SHP77 treated with DMSO at 0.1 percent for 48 hours (cell line): ENCODE data around the gene PLIN4.
A peak's percentile ranks its signal among the peaks of the same experiment; 100 is the strongest.
"Not testable (repeated sequence)": the region's sequence is repeated elsewhere in the genome, so short reads cannot be mapped to it uniquely, and the experiment has no call there.

Source experiments
- DNase-seq: peaks from one replicate; lab custom pipeline; 2025; lab: John Stamatoyannopoulos, UW

The PLIN4 gene

DNA sequence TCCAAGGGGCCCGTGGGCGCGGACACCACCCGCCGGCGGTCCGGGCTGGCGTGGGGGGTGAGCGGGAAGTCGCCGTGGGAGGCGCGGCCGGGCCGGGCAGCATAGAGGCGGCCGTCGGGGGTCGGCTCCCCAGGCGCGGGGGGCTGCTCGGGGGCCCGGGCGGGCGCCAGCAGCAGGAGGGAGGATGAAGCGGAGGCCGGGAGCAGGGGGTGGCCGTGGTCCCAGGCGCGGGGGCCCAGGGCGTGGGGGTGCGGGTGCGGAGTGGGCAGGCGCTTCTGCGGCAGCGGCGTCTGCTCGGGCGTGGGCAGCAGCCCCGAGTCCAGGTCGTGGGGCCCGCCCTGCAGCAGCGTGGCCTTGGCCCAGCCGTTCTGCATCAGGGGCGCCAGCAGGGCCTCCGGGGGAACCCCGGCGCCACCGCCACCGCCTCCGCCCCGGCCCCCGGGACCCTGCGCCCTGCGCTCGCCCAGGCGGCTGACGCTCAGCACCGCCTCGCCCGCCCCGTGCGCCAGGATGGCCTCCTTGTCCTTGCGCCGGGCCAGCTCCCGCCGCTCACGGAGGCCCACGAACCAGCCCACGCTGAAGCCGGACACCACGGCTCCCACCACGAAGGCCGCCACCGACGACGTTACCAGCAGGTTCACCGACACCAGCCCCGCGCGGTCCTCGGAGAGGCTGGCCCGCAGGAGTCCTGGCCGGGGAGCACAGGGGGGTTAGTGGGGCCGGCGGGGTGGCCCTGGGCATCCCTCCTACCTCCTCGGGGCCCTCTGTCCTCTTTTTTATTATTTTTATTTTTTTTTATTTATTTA lies 25.8 kb upstream of the PLIN4 start:
- no peak for DNase-seq

DNA sequence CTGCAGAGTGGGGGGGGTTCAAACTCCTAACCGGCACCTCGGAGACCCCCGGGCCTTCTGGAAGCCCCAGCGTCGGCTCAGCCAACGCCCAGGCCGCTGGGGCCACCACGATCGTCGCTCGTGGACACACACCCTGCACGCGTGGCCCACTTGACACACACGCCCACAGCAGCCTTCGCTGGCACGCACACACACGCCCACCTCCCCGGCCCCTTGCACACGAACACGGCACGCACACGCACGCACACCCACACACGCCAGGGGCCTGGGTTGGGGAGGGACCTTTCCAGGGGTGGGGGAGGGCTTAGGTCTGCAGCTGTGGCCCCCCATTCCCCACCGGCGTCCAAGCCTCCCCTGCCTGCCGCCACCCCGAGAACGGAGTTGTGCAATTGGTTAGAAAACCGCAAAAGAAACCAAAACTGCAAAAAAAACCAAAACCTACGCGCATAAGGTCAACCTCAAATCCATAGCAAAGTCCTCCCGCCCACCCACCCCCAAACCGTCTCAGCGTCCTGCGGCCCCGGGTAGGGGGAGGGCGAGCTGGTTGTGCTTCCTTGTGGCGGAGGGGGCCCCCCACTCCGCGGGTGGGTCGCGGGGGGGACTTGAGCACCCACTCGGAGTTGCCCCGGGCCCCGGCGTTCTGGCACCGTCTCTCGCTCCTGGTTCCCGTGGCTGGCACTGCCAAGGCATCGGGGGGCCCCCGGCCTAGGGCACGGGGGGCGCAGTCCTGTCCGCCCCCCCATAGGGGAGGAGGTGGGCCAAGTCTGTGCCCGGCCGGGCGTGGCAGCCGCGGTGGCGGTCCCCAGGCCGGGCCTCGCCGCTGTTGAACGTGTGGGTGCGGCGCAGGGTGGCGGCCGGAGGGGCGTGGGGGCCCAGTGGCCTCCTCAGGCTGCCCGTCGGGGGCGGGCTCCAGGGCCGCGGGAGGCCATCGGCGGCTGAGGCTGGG lies 24.9 kb upstream of the PLIN4 start:
- DNase-seq = no peak

DNA sequence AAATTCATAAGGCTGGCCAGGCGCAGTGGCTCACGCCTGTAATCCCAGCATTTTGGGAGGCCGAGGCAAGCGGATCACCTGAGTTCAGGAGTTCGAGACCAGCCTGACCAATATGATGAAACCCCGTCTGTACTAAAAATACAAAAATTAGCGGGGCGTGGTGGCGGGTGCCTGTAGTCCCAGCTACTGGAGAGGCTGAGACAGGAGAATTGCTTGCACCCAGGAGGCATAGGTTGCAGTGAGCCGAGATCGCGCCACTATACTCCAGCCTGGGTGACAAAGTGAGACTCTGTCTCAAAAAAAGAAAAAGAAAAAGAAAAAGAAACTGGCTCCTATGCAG lies 23.5 kb upstream of the PLIN4 start:
- not testable (repeated sequence) for DNase-seq

DNA sequence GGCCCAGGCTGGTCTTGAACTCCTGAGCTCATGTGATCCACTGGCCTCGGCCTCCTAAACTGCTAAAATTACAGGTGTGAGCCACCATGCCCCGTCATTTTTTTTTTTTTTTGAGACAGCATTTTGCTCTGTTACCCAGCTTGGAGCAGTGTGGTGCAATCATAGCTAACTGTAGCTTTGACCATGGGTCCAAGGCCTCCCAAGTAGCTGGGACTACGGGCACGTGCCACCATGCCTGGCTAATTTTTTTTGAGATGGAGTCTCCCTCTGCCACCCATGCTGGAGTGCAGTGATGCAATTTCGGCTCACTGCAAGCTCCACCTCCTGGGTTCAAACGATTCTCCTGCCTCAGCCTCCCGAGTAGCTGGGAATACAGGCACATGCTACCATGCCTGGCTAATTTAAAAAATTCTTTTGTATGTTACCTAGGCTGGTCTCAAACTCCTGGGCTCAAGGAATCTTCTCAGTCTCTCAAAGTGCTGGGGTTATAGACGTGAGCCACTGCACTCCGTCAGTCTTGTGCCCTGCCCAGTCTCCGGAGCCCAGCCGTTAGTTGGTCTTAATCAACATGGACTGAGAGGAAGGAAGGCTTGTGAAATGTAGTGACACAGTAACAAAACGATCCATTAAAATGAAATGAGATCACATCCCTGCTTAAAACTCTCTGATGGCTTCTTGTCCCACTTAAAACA lies 23.0 kb upstream of the PLIN4 start:
- no peak for DNase-seq

DNA sequence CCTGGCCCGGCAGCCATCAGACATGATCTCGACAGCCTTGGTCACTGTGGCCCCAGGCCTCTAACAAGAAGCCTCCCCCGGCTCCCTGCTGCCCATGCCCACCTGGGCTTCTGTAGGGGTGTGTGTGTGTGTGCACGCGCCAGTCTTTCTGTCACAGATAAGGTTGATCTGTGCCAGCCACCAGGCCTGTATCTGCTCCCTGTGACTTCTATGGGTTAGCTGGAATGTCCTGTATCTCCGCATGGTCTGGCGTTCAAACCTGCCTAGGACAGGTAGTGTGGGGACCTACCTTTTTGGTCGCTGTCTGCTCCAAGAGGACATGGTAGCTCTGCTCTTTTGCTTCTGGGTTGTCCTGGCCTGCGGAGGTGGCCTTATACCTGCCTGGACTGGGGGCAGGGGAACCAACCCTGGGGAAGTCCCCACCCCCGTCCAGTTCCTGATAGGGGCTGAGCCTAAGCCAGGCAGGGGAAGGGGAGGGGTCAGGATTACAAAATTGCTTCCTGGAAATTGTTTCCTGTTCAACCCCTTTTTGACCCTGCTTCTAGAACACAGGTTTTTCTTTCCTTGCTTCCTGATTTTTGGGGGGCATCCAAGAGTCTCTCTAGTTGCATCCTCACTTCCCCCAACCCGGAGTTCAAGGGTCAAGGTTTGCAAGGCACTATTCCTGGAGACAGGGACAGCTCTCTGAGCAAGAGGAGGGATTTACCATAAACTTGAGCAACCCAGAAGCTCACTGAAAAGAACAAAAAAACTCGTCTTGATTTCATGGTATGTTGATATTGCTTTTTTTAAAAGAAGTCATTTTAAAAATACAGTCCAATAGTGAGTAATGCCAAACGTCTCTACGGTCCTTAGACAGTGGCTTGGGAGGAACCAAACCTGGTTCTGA lies 21.7 kb upstream of the PLIN4 start, which contains the start of gene LRG1:
TSS of gene LRG1 (minus strand) at position 344 of the 889 bp plus-strand sequence. CDS start at position 321, 23 bp downstream.
- DNase-seq = no peak

DNA sequence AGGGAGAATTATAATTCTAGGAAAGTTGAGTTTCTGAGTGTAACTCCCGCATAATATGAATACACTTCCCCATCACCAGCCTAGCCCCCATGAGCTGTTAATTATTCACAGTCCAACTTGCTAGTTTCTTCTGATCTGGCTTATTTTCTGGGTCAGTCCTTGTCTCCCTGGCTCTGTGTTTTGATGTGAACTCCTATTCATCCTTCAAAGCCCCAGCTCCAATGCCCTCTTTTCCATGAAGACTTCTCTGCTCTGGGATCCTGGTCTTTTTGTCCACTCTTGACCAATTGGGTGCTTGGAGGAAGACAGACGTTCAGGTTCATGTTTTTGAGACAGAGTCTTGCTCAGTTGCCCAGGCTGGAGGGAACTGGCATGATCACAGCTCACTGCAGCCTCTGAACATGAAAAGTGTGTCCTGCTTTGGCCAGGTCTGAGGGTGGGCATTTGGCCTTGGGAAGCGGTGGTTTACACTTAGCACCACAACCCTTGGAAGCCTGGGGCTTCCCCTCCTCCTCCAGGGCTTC lies 20.9 kb upstream of the PLIN4 start:
- no peak for DNase-seq

DNA sequence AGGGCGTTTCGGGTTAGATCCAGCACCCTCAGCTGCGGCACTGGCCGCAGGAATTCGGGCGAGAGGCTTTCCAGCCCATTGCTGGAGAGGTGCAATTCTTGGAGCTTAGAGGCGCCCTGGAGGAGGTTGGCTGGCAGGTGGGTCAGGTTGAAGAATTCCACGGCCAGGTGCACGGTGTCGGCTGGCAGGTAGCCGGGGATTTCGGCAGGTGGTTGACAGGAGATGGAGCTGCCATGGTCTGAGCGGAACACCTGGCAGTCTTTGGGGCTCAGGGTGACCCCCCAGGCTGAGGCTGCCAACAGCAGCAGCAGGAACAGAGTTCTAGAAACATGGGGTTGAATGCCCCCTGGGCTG lies 20.3 kb upstream of the PLIN4 start:
- DNase-seq = no peak

DNA sequence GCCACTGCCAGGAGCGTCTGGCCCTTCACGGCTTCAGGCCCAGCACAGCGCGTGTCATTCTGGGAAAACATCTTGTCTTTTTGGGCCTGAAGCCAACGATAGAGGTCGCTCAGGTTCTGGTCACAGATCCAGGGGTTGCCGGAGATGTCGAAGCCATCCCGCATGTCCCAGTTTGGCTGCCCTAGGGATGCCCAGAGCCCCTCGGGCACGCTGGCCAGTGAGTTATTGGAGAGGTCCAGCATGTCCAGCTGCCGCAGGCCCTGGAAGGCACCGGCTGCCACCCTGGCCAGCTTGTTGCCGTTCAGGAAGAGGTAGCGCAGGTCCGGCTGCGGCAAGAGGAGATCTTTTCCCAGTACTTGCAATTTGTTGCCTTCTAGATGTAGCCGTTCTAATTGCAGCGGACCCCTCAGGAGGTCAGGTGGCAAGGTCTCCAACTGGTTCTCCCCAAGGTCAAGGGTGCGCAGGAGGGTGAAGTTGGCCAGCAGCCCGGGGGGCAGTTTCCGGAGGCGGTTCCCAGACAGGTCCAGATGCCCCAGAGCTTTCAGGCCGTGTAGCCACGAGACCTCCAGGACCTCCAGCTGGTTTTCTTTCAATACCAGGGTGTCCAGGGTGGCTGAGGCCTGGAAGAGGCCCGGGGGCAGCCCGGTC lies 19.8 kb upstream of the PLIN4 start:
- DNase-seq = no peak

DNA sequence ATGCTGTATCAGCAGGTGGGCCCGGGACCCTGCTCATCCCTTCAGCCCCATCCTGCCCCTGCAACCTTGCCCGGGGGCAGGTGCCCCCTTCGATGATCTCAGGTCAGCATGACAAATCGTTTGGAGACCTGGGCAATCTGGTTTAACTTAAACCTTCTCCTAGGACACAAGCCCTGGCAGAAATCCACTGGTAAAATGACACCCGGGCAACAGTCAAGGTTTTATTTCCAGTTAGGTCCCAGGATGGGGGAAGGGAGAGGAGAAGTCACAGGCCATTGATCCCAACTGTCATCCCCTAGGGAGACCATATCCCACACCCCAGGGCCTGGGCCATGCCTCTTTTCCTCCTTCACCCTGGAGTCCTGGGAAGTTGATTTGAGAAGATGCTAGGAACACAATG lies 18.5 kb upstream of the PLIN4 start:
- no peak for DNase-seq

DNA sequence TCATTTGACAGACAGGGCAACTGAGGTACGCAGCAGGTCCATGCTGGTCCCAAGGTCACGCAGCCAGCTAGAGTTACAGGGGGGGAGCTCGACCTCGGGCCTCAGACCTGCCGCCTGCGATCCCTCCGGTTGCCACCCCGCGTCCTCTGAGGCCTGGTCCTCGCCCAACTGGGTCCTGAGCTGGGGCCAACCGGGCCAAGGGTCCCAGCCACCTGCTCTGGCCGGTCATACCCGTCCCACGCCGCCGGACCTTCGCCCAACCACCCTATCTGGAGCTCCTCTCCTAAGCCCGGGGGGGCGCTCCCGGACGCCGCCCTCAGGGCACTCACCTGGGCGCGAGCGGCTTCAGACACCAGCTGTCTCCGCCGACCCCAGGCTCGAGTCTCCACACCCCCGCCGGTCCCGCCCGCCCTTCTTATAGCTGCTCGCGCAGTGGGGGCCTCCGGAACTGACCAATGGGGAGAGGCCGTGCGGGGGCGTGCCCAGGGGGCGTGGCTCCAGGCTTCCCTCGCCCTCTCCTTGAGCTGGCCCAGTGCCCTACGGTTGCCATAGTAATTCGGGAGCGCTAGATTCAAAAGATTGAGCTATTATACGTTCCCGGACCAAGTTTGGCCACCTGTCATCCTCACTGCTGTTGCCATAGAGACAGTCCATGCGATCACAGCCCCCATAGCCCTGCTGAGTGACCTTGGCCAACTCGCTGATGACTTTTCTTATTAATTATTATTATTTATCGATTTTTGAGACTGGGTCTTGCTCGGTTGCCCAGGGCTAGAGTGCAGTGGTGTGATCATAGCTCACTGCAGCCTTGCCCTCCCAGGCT lies 16.8 kb upstream of the PLIN4 start, which contains the start of gene PLIN5:
TSS of gene PLIN5 (minus strand) at position 389 of the 823 bp plus-strand sequence. CDS start 1,150 bp downstream, outside the sequence.
- peak; percentile 44 for DNase-seq

DNA sequence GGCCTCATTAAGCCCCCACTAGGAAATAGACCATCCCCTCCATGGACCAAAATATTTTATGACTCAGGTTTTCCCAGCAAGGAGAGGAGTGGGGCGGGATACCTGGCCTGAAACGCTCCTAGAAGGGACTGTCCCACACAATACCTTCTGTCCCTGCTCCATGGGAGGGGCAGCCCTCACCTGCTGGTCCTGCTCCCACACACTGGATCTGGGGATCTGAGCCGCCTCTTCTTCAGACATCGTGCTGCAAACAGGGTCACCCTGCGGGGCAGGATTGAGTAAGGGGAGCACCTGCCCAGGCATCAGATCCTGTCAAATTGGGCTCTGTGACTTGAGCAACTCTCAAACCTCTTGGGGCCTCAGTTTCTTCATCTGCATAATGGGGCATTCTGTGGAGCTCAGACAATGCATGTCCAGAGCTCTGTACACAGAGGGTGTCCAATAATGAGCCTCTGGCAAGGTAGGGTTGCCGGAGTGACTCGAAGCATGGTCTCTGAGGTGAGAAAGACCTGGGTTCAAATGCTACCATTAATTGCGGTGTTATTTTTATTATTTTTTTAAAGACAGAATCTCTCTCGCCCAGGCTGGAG lies 15.6 kb upstream of the PLIN4 start:
- no peak for DNase-seq

DNA sequence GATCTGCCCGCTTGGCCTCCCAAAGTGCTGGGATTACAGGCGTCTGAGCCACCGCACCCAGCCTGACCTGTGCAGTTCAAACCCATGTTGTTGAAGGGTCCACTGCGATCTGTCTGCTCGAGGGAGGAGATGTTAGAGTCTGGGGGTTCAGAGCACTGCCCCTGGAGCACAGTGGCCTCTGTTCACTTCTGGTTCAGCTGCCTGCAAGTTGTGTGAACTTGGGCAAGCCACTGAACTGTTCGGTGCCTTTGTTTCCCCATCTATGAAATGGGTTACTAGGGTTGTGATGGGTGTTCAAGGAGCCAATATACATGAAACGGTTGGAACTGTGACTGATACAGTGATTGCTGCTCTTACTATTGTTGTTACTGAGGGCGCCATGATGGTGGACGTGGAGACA lies 15.0 kb upstream of the PLIN4 start:
- no peak for DNase-seq

DNA sequence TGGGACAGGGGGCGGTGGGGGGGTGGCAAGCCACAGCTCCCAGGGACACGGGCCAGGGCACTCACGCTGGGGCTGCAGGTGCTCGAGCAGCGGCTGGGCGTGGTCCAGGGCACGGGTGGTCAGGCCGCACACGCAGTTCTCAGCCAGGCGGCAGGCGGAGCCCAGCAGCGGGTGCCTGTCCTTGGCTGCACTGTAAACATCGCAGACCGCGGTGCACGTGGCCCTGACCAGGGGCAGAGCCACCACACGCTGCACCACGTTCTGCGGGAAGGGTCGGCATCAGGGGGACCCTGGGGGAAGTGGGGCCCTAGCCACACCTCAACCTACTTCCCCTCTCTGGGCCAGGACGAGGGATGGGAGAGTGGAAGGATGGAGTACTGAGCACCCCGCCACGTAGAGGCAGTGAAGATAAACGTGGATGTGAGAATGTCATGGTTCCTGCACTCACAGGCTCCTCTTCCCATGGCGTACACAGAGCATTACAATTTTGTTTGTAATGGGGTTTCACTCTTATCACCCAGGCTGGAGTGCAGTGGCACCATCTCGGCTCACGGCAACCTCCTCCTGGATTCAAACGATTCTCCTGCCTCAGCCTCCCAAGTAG lies 13.4 kb upstream of the PLIN4 start:
- no peak for DNase-seq

DNA sequence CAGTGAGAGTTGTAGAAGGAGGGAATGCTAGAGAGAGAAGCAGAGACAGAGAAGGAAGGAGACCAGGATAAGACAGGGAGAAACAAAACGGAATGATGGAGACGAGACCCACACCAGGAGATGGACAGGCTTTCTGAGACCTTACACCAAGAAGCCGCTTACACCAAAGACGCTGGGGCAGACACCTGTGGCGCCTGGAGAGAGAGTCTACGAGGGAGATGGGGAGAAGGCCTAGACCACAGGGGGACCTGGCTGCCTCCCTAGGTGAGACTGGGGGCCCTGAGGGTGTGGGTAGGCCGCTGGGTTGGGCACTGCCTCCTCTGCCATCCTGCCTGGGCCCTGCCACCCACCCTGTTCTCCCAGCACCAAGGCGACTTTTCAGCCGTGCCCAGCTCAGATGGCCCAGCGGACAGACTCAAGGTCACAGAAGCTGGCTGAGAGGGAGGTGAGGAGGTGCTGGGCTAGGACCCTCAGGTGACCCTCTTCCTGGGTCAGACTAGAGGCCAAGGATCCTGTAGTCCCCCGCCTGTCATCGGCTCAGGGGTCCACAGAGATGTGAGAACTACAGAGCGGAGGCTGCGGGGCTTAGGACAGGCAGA lies 11.7 kb upstream of the PLIN4 start:
- DNase-seq = no peak

DNA sequence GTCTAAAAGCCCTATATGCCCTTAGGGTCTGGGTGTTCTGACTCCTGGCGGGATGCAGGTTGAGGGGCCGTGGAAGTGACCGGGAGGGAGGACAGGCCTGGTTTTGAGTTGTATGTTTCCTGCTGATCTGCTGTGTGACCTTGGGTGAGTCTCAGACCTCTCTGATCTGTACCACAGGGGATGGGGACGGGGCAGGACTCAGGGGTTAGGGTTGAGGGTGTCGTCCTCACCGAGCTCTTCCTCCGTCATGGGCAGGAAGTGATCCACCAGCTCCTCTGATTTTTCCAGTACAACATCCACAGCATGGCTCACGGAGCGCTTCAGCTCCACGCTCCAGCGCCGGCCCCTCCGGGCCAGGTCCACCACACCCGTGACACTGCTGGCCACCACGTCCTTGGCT lies 10.6 kb upstream of the PLIN4 start:
- DNase-seq = no peak

DNA sequence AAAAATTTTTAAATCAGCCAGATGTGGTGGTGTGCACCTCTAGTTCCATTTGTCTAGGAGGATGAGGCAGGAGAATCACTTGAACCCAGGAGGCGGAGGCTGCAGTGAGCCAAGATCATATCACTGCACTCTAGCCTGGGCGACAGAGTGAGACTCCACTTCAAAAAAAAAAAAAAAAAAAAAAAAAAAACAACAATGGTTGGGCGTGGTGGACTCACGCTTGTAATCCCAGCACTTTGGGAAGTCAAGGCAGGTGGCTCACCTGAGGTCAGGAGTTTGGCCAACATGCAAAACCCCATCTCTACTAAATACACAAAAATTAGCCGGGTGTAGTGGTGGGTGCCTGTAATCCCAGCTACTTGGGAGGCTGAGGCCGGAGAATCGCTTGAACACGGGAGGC lies 9.1 kb upstream of the PLIN4 start:
- DNase-seq = not testable (repeated sequence)

DNA sequence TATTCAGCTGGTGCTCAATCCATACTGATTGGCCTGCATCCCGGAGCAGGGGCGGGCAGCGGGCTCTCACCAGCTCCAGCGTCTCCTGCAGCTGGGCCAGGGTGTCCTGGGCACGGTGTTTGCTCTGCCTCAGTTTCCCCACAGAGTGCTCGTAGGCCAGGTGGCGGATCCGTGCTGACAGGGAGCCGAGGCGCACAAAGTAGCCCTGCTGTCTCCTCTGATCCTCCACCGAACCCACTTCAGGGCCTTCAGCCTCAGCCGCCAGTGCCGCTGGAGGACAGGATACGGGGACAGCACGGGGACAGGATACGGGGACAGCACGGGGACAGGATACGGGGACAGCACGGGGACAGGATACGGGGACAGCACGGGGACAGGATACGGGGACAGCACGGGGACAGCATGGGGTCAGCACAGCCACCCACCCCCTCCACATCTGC lies 7.3 kb upstream of the PLIN4 start:
- DNase-seq = no peak

DNA sequence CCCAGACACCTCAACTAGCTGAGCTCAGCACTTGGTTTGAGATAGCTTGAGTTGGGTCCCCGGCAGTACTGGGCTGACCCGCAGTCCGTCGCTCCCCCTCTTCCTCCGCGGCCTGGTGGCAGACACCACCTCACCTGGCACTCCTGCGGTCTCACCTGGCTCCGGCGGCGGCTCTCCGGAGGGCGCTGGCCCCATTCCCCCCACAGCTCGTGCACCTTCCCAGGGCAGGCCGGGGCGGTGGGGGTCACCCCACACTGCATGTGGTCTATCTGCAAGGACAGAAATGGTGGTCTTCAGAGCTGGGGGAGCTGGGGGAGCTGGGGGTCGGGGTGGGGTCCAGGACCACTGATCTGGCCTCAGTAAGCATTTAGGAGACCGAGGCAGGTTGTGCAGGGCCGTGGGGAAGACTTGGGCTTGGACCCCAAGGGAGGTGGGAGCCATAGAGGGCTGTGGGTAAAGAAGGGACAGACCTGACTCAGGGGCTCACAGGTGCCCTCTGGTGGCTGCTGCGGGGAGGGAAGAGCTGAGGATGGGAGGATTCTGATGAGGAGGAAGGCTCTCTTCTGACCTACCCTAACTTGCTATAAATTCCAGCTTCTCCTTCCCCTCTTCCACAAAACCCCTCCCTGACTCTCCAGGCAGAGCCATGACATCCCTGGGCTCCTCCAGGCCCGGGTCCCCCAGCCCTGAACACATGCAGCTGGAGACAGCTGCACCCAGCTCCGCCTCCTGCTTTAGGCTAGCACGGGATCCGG lies 6.7 kb upstream of the PLIN4 start:
- DNase-seq = no peak
